Naive B cell (primary cell): ENCODE measurements around the gene ADGRV1. TPM values are rescaled to one million over a fixed set of nuclear protein-coding genes. Genes with fewer than 3 reads are reported as not detected.
"Not testable (repeated sequence)": the region's sequence is repeated elsewhere in the genome, so short reads cannot be mapped to it uniquely, and the experiment has no call there.

Experiments used
- ATAC-seq, 2 donors: fragments of 150-1000 bp; cut with Tn5 transposase; 2 replicates each; pipeline ENCODE4 v1.10.0; 2021; ENCODE audit warnings: low read depth in 2 of 2, mild to moderate bottlenecking in 2 of 2, moderate library complexity in 2 of 2
- DNase-seq: peaks from one replicate; pipeline ENCODE4 v3.0.0; 2022
- H3K27ac Mint-ChIP-seq, 6 donors: one replicate each; pipeline ENCODE4 v1.8.0; 2020 to 2022; ENCODE audit warnings: mild to moderate bottlenecking in 6 of 6, mixed read lengths in 6 of 6, moderate library complexity in 5 of 6, inconsistent platforms in 2 of 6
- H3K27me3 Mint-ChIP-seq, 3 donors: one replicate each; pipeline ENCODE4 v1.8.0; 2021 to 2022; ENCODE audit warnings: mixed read lengths in 3 of 3, mild to moderate bottlenecking in 1 of 3
- H3K36me3 Mint-ChIP-seq, 2 donors: one replicate each; pipeline ENCODE4 v1.8.0; 2020 to 2022; ENCODE audit warnings: mixed read lengths in 2 of 2, inconsistent platforms in 1 of 2, mild to moderate bottlenecking in 1 of 2
- H3K4me1 Mint-ChIP-seq, 3 donors: one replicate each; pipeline ENCODE4 v1.8.0; 2020 to 2022; ENCODE audit warnings: mixed read lengths in 3 of 3, inconsistent platforms in 1 of 3, mild to moderate bottlenecking in 1 of 3, moderate library complexity in 1 of 3
- H3K4me3 Mint-ChIP-seq, 8 donors: one replicate each; pipeline ENCODE4 v1.8.0; 2020 to 2022; ENCODE audit warnings: mild to moderate bottlenecking in 8 of 8, mixed read lengths in 8 of 8, moderate library complexity in 8 of 8, inconsistent platforms in 2 of 8
- H3K9me3 Mint-ChIP-seq, 7 donors: one replicate each; pipeline ENCODE4 v1.8.0; 2020 to 2022; ENCODE audit warnings: mixed read lengths in 7 of 7, mild to moderate bottlenecking in 5 of 7, inconsistent platforms in 2 of 7, moderate library complexity in 1 of 7
- polyA plus RNA-seq, 6 donors: library from polyadenylated mRNA; unstranded; fragments of 300-500 nt; fragmentation: Illumina TruSeq; gene quantifications; one replicate each; pipeline ENCODE4 v1.2.3, GENCODE V29; 2021; ENCODE audit warnings: low read depth in 6 of 6

The ADGRV1 gene
- polyA plus RNA-seq, 6 donors from 2014 or later = 0.62 TPM; not detected in 5

GRCh38 chr5:90585337-90585986, 26.9 kb downstream of the ADGRV1 start:
- Mint-ChIP-seq H3K36me3 (peaks cover 0 to 7% of the 10 kb centered on the region in 2 donors), H3K27me3 (peaks cover 34 to 39% (median 35%) of the 10 kb centered on the region in 3 donors), H3K27ac (no peak overlapping the region), H3K4me1 (no peaks in the 10 kb centered on the region), H3K4me3 (no peak overlapping the region), H3K9me3 (peaks cover 2 to 7% (median 4%) of the 10 kb centered on the region in 7 donors)
- ATAC-seq (no peak), DNase-seq (no peak)

GRCh38 chr5:90586469-90586868, 27.9 kb downstream of the ADGRV1 start:
- Mint-ChIP-seq H3K27ac (peak overlapping the region in 1 of 6 donors; percentile 3), H3K9me3 (no peaks in the 10 kb centered on the region), H3K4me3 (no peak overlapping the region), H3K27me3 (peaks cover 27 to 29% (median 27%) of the 10 kb centered on the region in 3 donors), H3K4me1 (no peaks in the 10 kb centered on the region), H3K36me3 (no peaks in the 10 kb centered on the region)
- DNase-seq (no peak), ATAC-seq (no peak)

GRCh38 chr5:90590170-90590569, 31.6 kb downstream of the ADGRV1 start:
- Mint-ChIP-seq H3K4me3 (no peak overlapping the region), H3K9me3 (peaks cover 2 to 22% (median 4%) of the 10 kb centered on the region in 7 donors), H3K27ac (no peak overlapping the region), H3K27me3 (peaks cover 22 to 25% (median 22%) of the 10 kb centered on the region in 3 donors), H3K36me3 (no peaks in the 10 kb centered on the region), H3K4me1 (no peaks in the 10 kb centered on the region)
- DNase-seq (no peak), ATAC-seq (no peak)

GRCh38 chr5:90593083-90593482, 34.5 kb downstream of the ADGRV1 start:
- H3K9me3 Mint-ChIP-seq = peaks cover 2 to 27% (median 10%) of the 10 kb centered on the region in 7 donors
- not testable (repeated sequence) for H3K4me3 Mint-ChIP-seq, H3K27ac Mint-ChIP-seq, DNase-seq, H3K36me3 Mint-ChIP-seq, H3K4me1 Mint-ChIP-seq, ATAC-seq
- H3K27me3 Mint-ChIP-seq = peaks cover 7 to 13% (median 7%) of the 10 kb centered on the region in 3 donors

GRCh38 chr5:90595766-90596165, 37.2 kb downstream of the ADGRV1 start:
- H3K4me1 Mint-ChIP-seq, DNase-seq, H3K27me3 Mint-ChIP-seq, H3K27ac Mint-ChIP-seq, ATAC-seq, H3K36me3 Mint-ChIP-seq, H3K4me3 Mint-ChIP-seq: not testable (repeated sequence)
- H3K9me3 Mint-ChIP-seq = peaks cover 2 to 27% (median 10%) of the 10 kb centered on the region in 7 donors

- Mint-ChIP-seq H3K36me3 (no peaks in the 10 kb centered on the region), H3K4me3 (no peak overlapping the region), H3K27ac (no peak overlapping the region), H3K4me1 (no peaks in the 10 kb centered on the region), H3K9me3 (peaks cover 0 to 11% (median 8%) of the 10 kb centered on the region in 7 donors), H3K27me3 (peaks cover 0 to 12% (median 4%) of the 10 kb centered on the region in 3 donors)
- no peak for ATAC-seq
- DNase-seq = no peak
Measured at GRCh38 chr5:90598293-90598692, 39.7 kb downstream of the ADGRV1 start.

GRCh38 chr5:90600307-90600706, 41.7 kb downstream of the ADGRV1 start:
- ATAC-seq, H3K4me3 Mint-ChIP-seq, H3K4me1 Mint-ChIP-seq, DNase-seq, H3K27ac Mint-ChIP-seq, H3K9me3 Mint-ChIP-seq, H3K36me3 Mint-ChIP-seq: not testable (repeated sequence)
- H3K27me3 Mint-ChIP-seq = peaks cover 8 to 19% (median 15%) of the 10 kb centered on the region in 3 donors

GRCh38 chr5:90601468-90601867, 42.9 kb downstream of the ADGRV1 start:
- peaks cover 0 to 8% (median 4%) of the 10 kb centered on the region in 7 donors for H3K9me3 Mint-ChIP-seq
- H3K36me3 Mint-ChIP-seq = no peaks in the 10 kb centered on the region
- H3K27me3 Mint-ChIP-seq = peaks cover 8 to 19% (median 17%) of the 10 kb centered on the region in 3 donors
- ATAC-seq (no peak), DNase-seq (no peak)
- no peak overlapping the region for H3K27ac Mint-ChIP-seq
- no peaks in the 10 kb centered on the region for H3K4me1 Mint-ChIP-seq
- peak overlapping the region in 1 of 8 donors; percentile 36 for H3K4me3 Mint-ChIP-seq

- DNase-seq (no peak), ATAC-seq (no peak)
- H3K4me1 Mint-ChIP-seq = no peaks in the 10 kb centered on the region
- peaks cover 0 to under 1% (median 0%) of the 10 kb centered on the region in 7 donors for H3K9me3 Mint-ChIP-seq
- no peaks in the 10 kb centered on the region for H3K36me3 Mint-ChIP-seq
- no peak overlapping the region for H3K4me3 Mint-ChIP-seq
- H3K27ac Mint-ChIP-seq = no peak overlapping the region
- peaks cover 8 to 17% (median 15%) of the 10 kb centered on the region in 3 donors for H3K27me3 Mint-ChIP-seq
Measured at GRCh38 chr5:90602681-90603080, 44.1 kb downstream of the ADGRV1 start.

- Mint-ChIP-seq H3K4me1 (no peaks in the 10 kb centered on the region), H3K4me3 (no peak overlapping the region), H3K27ac (no peak overlapping the region), H3K36me3 (no peaks in the 10 kb centered on the region), H3K27me3 (peaks cover 16 to 32% (median 25%) of the 10 kb centered on the region in 3 donors), H3K9me3 (no peaks in the 10 kb centered on the region)
- ATAC-seq (no peak), DNase-seq (no peak)
Measured at GRCh38 chr5:90606539-90606938, 47.9 kb downstream of the ADGRV1 start.

- Mint-ChIP-seq H3K27ac (no peak overlapping the region), H3K4me1 (peaks cover 0 to 7% (median 3%) of the 10 kb centered on the region in 3 donors), H3K9me3 (no peaks in the 10 kb centered on the region), H3K36me3 (no peaks in the 10 kb centered on the region), H3K27me3 (peaks cover 10 to 26% (median 14%) of the 10 kb centered on the region in 3 donors), H3K4me3 (no peak overlapping the region)
- ATAC-seq (no peak), DNase-seq (no peak)
Measured at GRCh38 chr5:90612919-90613318, 54.3 kb downstream of the ADGRV1 start.

- Mint-ChIP-seq H3K9me3 (no peaks in the 10 kb centered on the region), H3K4me1 (peaks cover 0 to 7% (median 3%) of the 10 kb centered on the region in 3 donors), H3K27ac (no peak overlapping the region), H3K36me3 (no peaks in the 10 kb centered on the region), H3K4me3 (no peak overlapping the region), H3K27me3 (peaks cover 9 to 23% (median 10%) of the 10 kb centered on the region in 3 donors)
- no peak for DNase-seq
- ATAC-seq = no peak
Measured at GRCh38 chr5:90613459-90613858, 54.9 kb downstream of the ADGRV1 start.

- DNase-seq (no peak), ATAC-seq (no peak)
- no peaks in the 10 kb centered on the region for H3K9me3 Mint-ChIP-seq
- H3K36me3 Mint-ChIP-seq = no peaks in the 10 kb centered on the region
- H3K27me3 Mint-ChIP-seq = peaks cover 8 to 20% (median 10%) of the 10 kb centered on the region in 3 donors
- no peak overlapping the region for H3K4me3 Mint-ChIP-seq
- H3K4me1 Mint-ChIP-seq = peaks cover 0 to 7% (median 3%) of the 10 kb centered on the region in 3 donors
- H3K27ac Mint-ChIP-seq = no peak overlapping the region
Measured at GRCh38 chr5:90613918-90614504, 55.4 kb downstream of the ADGRV1 start.

GRCh38 chr5:90615355-90615754, 56.8 kb downstream of the ADGRV1 start:
- H3K27ac Mint-ChIP-seq = no peak overlapping the region
- ATAC-seq (no peak), DNase-seq (no peak)
- H3K9me3 Mint-ChIP-seq = no peaks in the 10 kb centered on the region
- no peaks in the 10 kb centered on the region for H3K36me3 Mint-ChIP-seq
- H3K4me1 Mint-ChIP-seq = peaks cover 0 to 7% (median 3%) of the 10 kb centered on the region in 3 donors
- no peak overlapping the region for H3K4me3 Mint-ChIP-seq
- H3K27me3 Mint-ChIP-seq = peaks cover 3 to 13% (median 7%) of the 10 kb centered on the region in 3 donors
